ENCODE results near the gene M1AP.

M1AP gene

DNA sequence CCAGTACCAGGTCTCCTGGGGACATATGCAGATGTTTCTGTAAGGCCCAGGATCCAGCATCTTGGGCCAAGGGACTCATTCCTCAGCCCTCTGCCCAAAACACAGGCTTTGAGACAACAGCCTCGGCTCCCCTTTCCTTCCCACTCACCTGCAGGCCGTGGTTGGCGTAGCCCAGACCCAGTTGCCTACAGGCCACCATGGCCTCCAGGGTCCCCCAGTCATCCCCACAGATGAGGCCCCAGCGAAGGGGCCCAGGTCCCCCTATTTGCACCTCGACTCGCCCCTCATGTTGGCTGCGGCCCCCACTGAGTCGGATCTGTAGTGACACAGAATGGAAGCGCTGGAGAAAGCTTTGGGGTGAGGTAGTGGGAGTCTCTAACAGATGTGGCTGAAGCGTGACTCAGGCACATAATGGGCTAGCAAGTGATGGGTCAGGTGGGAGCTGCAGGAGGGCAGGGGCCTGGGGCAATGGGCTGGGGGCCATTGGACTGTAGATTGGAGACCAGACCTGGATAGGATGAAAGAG is 112.6 kb downstream of the M1AP start:
- Mint-ChIP-seq H3K36me3 (ENCODE audit: insufficient read depth) (peaks cover 5% of the 10 kb centered on the region), H3K4me1 (ENCODE audit: low read depth in 2 of 2) (peaks cover 15 to 18% of the 10 kb centered on the region in 2 donors), H3K27me3 (peaks cover 28 to 34% of the 10 kb centered on the region in 2 donors), H3K9me3 (no peaks in the 10 kb centered on the region), H3K4me3 (no peak overlapping the region), H3K27ac (peak overlapping the region in 1 of 2 donors; percentile 52)
- DNase-seq (no peak), ATAC-seq (replicated peaks) (no peak)

DNA sequence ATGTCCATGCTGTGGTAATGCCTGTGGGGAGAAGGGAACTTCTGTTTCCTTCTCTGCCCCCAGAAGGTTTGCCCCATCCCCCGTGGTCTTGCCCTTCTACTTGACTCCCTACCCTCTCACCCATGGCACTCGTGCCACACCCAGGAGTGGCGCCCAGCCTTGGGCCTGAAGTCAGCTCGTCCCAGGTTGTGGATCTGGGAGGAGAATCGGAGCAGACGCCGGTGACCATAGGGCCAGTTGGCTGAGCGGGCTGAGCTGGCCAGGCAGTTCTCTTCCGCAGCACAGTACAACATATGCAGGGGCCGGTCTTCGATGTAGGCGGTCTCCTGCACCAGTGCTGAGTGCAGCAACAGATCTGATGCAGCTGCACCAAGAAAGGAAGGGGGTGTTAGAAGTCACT is 113.7 kb downstream of the M1AP start:
- ATAC-seq (replicated peaks) (no peak), DNase-seq (no peak)
- H3K36me3 Mint-ChIP-seq (ENCODE audit: insufficient read depth): peaks cover 15% of the 10 kb centered on the region
- peaks cover 22 to 26% of the 10 kb centered on the region in 2 donors for H3K27me3 Mint-ChIP-seq
- H3K27ac Mint-ChIP-seq: no peak overlapping the region
- H3K9me3 Mint-ChIP-seq: no peaks in the 10 kb centered on the region
- H3K4me3 Mint-ChIP-seq: no peak overlapping the region
- H3K4me1 Mint-ChIP-seq (ENCODE audit: low read depth in 2 of 2): peaks cover 15 to 21% of the 10 kb centered on the region in 2 donors

DNA sequence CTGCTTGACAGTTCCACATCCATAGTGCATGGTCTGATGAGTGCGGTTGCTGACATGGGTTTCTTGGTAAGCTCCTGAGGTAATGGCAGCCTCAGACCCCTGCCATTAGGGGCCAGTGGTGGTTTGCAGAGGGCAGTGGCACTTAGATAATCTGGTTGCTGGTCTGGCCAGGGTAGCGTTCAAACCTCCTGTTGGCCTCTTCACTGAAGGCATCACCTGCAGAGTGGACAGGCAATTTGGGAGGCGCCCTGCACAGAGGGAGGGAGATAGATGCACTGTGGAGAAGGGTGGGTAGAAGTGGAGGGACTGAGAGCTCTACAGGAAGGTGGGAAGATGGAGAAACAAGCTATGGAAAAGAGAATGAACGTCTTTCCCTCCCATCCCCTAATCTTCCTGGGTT is 114.7 kb downstream of the M1AP start:
- Mint-ChIP-seq H3K27me3 (peaks cover 16 to 17% of the 10 kb centered on the region in 2 donors), H3K36me3 (ENCODE audit: insufficient read depth) (peaks cover 19% of the 10 kb centered on the region), H3K9me3 (no peaks in the 10 kb centered on the region), H3K4me1 (ENCODE audit: low read depth in 2 of 2) (peaks cover 21 to 26% of the 10 kb centered on the region in 2 donors), H3K4me3 (no peak overlapping the region), H3K27ac (peak overlapping the region in 1 of 2 donors; percentile 46)
- ATAC-seq (replicated peaks) (no peak), DNase-seq (no peak)

DNA sequence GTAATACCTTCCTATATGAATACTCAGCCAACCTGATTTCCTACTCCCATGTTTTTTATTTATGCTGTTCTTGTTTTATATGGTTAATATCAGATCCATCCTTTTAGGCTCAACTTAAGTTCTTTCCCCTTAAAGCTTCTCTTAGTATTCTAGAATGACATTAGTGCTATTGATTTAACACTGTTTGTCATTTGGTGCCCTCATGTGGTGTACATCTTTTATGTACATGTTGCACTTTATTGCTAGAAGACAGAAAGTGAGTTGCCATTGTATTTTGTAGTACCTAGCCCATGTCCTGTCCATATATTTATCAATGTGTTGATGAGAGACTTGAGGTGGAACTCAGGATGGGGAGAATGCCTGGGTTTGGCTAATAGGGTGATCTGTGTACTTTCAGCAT is 115.9 kb downstream of the M1AP start:
- DNase-seq (no peak), ATAC-seq (replicated peaks) (no peak)
- H3K9me3 Mint-ChIP-seq: no peaks in the 10 kb centered on the region
- peaks cover 4% of the 10 kb centered on the region in 2 donors for H3K27me3 Mint-ChIP-seq
- H3K36me3 Mint-ChIP-seq (ENCODE audit: insufficient read depth): peaks cover 28% of the 10 kb centered on the region
- H3K4me3 Mint-ChIP-seq: peak overlapping the region in 1 of 2 donors; percentile 42
- peak overlapping the region in 1 of 2 donors; percentile 92 for H3K27ac Mint-ChIP-seq
- H3K4me1 Mint-ChIP-seq (ENCODE audit: low read depth in 2 of 2): peaks cover 27 to 34% of the 10 kb centered on the region in 2 donors

DNA sequence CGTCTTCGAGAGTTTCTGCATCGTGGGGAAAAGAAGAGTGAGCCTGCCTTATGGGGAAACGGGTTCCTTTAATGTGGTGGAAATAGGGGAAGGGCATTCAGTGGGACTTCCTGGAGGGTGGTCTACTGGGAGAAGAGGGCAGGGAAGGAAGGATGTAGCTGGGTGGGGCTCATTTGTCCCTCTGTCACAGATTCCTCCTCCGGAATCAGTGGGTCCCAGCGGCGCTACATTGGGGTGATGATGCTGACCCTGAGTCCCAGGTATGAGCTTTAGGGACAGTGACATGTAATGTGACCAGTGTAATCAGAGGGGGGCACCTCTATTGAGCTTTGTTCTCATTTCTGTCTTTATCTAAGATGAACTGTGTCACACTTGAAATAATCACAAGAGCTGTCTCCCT is 116.5 kb downstream of the M1AP start:
- Mint-ChIP-seq H3K36me3 (ENCODE audit: insufficient read depth) (peaks cover 34% of the 10 kb centered on the region), H3K4me1 (ENCODE audit: low read depth in 2 of 2) (peaks cover 27 to 37% of the 10 kb centered on the region in 2 donors), H3K27me3 (no peaks in the 10 kb centered on the region), H3K27ac (peak overlapping the region; percentile 92 to 98), H3K4me3 (peak overlapping the region in 1 of 2 donors; percentile 42), H3K9me3 (no peaks in the 10 kb centered on the region)
- no peak for DNase-seq
- ATAC-seq (replicated peaks): no peak

DNA sequence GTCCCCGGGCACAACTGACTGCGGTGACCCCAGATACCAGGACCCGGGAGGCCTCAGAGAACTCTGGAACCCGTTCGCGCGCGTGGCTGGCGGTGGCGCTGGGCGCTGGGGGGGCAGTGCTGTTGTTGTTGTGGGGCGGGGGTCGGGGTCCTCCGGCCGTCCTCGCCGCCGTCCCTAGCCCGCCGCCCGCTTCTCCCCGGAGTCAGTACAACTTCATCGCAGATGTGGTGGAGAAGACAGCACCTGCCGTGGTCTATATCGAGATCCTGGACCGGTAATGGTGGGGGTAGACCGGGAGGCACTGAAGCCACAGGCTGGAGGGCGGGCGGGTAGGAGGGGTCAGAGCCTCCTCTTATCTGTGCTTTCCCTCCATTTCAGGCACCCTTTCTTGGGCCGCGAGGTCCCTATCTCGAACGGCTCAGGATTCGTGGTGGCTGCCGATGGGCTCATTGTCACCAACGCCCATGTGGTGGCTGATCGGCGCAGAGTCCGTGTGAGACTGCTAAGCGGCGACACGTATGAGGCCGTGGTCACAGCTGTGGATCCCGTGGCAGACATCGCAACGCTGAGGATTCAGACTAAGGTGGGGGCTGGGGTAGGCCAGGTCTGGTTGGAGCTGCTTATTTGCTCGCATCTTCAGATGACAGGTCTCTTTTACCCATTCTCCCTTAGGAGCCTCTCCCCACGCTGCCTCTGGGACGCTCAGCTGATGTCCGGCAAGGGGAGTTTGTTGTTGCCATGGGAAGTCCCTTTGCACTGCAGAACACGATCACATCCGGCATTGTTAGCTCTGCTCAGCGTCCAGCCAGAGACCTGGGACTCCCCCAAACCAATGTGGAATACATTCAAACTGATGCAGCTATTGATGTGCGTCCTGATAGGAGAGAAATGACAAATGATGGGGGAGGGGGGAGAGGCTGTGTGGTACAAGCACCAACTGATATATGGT is 117.6 kb downstream of the M1AP start:
- Mint-ChIP-seq H3K4me3 (peak overlapping the region; percentile 86 to 95), H3K4me1 (ENCODE audit: low read depth in 2 of 2) (peaks cover 27 to 39% of the 10 kb centered on the region in 2 donors), H3K27me3 (no peaks in the 10 kb centered on the region), H3K36me3 (ENCODE audit: insufficient read depth) (peaks cover 42% of the 10 kb centered on the region), H3K9me3 (no peaks in the 10 kb centered on the region), H3K27ac (peak overlapping the region; percentile 92 to 98)
- ATAC-seq (replicated peaks) (peak; percentile 60), DNase-seq (peak; percentile 66 to 72 (median 70))

DNA sequence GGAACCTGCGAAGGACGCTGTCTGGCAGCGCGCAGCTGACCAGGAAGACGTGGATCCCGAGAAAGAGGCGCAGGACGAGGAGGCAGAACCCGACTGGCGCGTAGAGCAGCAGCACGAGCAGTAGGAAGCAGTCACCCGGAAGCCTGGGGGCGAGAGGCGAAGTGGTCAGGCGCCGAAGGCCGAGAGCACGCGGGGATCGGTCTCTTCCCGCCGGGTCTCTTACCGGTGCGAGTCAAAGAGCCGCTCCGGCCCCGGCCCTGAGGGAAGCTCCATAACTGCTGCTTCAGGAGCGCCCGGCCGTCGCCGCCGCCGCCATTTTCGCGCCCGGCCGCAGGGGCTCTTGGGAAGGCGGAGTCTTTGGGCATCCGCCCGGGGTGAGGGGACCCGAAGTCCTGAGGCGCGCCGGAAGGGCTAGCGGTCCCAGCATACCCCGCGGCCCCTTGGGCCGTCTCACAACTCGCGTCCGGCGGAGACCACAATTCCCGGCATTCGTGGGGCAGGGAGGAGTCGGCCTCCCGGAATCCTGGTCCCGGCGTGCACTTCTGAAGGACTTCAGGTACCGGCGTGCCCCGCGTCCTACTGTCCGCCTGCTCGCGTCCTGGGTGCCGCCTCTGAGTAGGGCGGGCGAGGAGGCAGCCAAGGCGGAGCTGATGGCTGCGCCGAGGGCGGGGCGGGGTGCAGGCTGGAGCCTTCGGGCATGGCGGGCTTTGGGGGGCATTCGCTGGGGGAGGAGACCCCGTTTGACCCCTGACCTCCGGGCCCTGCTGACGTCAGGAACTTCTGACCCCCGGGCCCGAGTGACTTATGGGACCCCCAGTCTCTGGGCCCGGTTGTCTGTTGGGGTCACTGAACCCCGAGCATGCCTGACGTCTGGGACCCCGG is 118.5 kb downstream of the M1AP start, which contains the start of the genes AUP1 and HTRA2:
AUP1 (minus strand) TSS at position 350 of the 882 bp plus-strand sequence; CDS start at position 273, 77 bp downstream.
HTRA2 (plus strand) TSS at position 577 of the 882 bp plus-strand sequence; CDS start at position 651, 74 bp downstream.
- Mint-ChIP-seq H3K27me3 (no peaks in the 10 kb centered on the region), H3K36me3 (ENCODE audit: insufficient read depth) (peaks cover 42% of the 10 kb centered on the region), H3K27ac (peak within 1 kb of the TSS; percentile 92 to 98), H3K9me3 (no peaks in the 10 kb centered on the region), H3K4me3 (peak within 1 kb of the TSS; percentile 86 to 95), H3K4me1 (ENCODE audit: low read depth in 2 of 2) (peaks cover 27 to 39% of the 10 kb centered on the region in 2 donors)
- ATAC-seq (replicated peaks) (peak; percentile 81), DNase-seq (peak; percentile 81 to 85 (median 83))

DNA sequence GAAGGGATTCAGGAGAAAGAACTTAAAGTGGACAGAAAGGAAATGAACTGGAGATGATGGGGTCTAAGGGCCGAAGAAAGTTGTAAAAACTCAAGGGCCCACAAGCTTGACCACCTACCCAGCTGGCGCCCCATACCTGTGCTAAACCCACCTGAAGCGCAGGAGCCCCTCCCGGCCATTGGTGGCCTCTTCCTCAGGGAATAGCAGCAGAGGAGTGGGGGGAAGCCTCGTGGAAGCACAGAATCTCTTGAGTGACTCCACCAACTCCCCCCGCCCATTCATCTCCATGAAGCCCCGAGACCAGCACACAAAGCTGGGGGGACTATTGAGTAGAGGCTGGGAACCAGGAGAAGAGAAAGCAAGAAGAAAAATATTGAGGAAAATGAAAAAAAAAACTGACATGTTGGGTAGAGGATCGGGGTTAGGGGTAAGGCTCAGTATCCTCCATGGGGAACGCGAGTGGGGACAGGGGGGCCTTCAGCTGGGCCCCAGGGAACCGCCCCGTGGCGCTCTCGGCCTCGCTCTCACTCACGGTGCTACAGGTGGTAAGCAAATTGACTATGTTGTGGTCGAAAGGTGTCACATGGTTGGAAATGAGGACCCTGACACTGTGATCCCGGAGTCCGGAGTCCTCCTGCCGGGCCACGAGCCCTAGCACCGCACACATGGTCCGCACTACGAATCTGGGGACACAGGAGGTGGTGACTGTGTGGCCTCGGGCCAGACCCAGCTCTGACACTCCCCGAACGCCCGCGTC is 119.4 kb downstream of the M1AP start:
- H3K36me3 Mint-ChIP-seq (ENCODE audit: insufficient read depth): peaks cover 42% of the 10 kb centered on the region
- H3K27ac Mint-ChIP-seq: peak overlapping the region; percentile 92 to 98
- ATAC-seq (replicated peaks) (no peak), DNase-seq (no peak)
- peaks cover 27 to 39% of the 10 kb centered on the region in 2 donors for H3K4me1 Mint-ChIP-seq (ENCODE audit: low read depth in 2 of 2)
- no peaks in the 10 kb centered on the region for H3K9me3 Mint-ChIP-seq
- peak overlapping the region; percentile 86 to 95 for H3K4me3 Mint-ChIP-seq
- H3K27me3 Mint-ChIP-seq: no peaks in the 10 kb centered on the region

DNA sequence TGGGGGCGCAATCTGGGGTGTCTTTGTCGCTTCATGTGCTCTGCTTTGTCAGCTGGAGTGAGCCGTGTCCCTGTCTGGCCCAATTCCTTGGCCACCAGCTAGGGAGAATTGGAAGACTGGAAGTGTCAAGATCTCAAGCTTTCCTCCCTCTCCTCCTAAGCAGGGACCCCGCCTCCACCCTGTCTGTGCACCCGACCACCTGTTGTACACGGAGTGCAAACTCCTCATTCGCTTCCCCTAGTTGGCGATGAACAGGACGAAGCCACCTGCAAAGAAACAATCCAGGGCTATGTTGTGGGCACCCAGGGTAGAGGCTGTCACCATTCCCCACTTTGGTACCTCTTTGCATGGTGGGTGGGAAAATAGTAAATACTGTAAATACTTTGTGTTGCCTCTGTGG is 120.4 kb downstream of the M1AP start:
- peaks cover 42% of the 10 kb centered on the region for H3K36me3 Mint-ChIP-seq (ENCODE audit: insufficient read depth)
- peaks cover 27 to 39% of the 10 kb centered on the region in 2 donors for H3K4me1 Mint-ChIP-seq (ENCODE audit: low read depth in 2 of 2)
- no peaks in the 10 kb centered on the region for H3K9me3 Mint-ChIP-seq
- no peak for DNase-seq
- H3K4me3 Mint-ChIP-seq: peak overlapping the region; percentile 86 to 95
- no peak for ATAC-seq (replicated peaks)
- peak overlapping the region in 1 of 2 donors; percentile 98 for H3K27ac Mint-ChIP-seq
- no peaks in the 10 kb centered on the region for H3K27me3 Mint-ChIP-seq

DNA sequence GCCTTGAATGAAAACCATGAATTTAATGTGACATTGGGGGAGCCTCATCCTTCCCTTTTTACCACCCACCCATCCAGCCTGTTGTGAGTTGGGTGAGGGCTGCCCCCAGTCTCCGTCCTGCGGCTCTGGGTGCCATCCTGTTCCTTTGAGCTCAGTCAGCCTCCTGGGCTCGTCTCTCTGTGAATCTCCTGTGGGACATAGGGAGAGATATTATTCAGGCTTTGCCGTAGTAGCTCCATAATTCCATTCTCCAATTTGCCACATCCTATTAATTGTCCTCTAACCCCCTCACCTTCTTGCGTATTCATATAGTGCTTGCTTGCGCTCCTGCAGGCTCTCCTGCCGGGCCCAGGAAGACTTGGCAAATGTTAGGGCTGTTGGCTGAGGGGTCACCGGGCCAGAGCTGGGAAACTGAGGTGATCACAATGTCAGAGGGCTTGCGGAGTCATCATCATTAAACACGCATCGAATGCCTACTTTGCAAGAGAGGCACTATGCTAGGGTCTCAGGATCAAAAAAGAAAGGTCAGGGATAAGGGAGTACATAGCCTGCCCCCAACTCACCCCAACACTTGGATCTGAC is 121.4 kb downstream of the M1AP start:
- Mint-ChIP-seq H3K4me1 (ENCODE audit: low read depth in 2 of 2) (peaks cover 22 to 34% of the 10 kb centered on the region in 2 donors), H3K4me3 (no peak overlapping the region), H3K36me3 (ENCODE audit: insufficient read depth) (peaks cover 42% of the 10 kb centered on the region), H3K9me3 (no peaks in the 10 kb centered on the region), H3K27me3 (no peaks in the 10 kb centered on the region), H3K27ac (no peak overlapping the region)
- ATAC-seq (replicated peaks) (no peak), DNase-seq (no peak)

DNA sequence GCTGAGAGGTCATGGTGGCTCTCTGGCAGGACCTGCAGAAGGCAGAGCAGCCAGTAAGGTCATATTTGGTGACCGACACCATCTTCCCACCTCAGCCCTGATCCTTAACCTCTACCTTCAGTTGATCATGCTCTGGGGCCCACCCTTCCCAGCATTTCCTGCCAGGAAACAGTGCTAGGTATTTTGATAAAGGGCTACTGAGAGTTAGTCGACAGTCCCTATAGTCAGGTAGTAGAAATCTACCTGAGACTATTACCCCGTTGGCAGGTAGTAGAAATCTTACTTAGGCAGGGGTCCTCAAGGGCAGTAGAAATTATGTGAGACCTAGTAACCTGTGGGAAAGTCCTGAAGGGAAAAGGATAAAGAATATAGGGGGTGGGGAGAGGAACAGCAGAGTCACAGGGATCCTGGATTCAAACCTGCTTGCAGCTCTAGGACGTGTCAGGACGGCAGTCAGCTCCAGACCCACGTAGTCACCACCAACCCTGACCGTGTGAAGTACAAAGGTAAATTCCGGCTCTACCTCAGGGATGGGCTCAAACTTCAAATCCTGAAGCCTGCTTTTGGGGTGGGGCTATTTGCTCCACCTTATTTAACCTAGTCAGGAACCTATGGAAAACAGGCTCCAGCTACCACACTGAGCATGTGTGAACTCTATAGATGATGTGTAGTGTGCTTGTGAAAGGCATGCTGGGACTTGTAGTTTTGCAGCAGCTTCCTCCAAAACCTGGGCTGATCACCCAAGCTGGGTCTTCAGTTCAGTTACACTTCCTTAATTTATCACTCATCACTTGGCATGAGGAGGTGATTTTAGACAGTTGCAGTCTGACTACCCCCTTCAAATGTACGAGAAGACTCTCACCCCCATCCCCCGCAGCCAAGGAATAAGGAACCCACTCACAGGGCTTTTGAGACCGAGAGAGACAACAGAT is 122.1 kb downstream of the M1AP start, which contains the start of gene DQX1:
DQX1 (minus strand) TSS at position 515 of the 932 bp plus-strand sequence; CDS start at position 13, 502 bp downstream.
- Mint-ChIP-seq H3K27me3 (peaks cover 3 to 5% of the 10 kb centered on the region in 2 donors), H3K4me3 (no peak within 1 kb of the TSS), H3K9me3 (no peaks in the 10 kb centered on the region), H3K36me3 (ENCODE audit: insufficient read depth) (peaks cover 42% of the 10 kb centered on the region), H3K27ac (no peak within 1 kb of the TSS), H3K4me1 (ENCODE audit: low read depth in 2 of 2) (peaks cover 16 to 28% of the 10 kb centered on the region in 2 donors)
- DNase-seq (no peak), ATAC-seq (replicated peaks) (no peak)

All from effector memory CD8-positive, alpha-beta T cell (primary cell).